H9 (cell line): Measurements from ENCODE around the gene LRRC28. TPM values are rescaled to one million over a fixed set of nuclear protein-coding genes. Genes with fewer than 3 reads are reported as not detected.

ENCODE experiments used
- DNase-seq: peaks from one replicate; pipeline ENCODE4 v3.0.0-alpha.2; 2017
- H2AFZ ChIP-seq: one replicate; pipeline ENCODE4 v1.6.1; 2013; ENCODE audit warnings: mild to moderate bottlenecking, low read length, control low read depth, moderate library complexity
- H2AK5ac ChIP-seq: 2 replicates; pipeline ENCODE4 v1.6.1; 2013; ENCODE audit warnings: low read length, control low read depth, mixed read lengths; ENCODE audit not compliant: insufficient read length
- H2BK120ac ChIP-seq: one replicate; pipeline ENCODE4 v1.6.1; 2013; ENCODE audit warnings: low read depth, mild to moderate bottlenecking, low read length, control low read depth, inconsistent platforms; ENCODE audit not compliant: poor library complexity, severe bottlenecking
- H2BK12ac ChIP-seq: 2 replicates; pipeline ENCODE4 v1.6.1; 2013; ENCODE audit warnings: low read length, control low read depth, mixed read lengths, low read depth; ENCODE audit not compliant: insufficient read length
- H2BK15ac ChIP-seq: 2 replicates; pipeline ENCODE4 v1.6.1; 2013; ENCODE audit warnings: low read depth, low read length, control low read depth
- H2BK20ac ChIP-seq: one replicate; pipeline ENCODE4 v1.6.1; 2013; ENCODE audit warnings: low read depth, mild to moderate bottlenecking, low read length, control low read depth, inconsistent platforms; ENCODE audit not compliant: poor library complexity, severe bottlenecking
- H2BK5ac ChIP-seq: 2 replicates; pipeline ENCODE4 v1.6.1; 2013; ENCODE audit warnings: low read length, control low read depth, mixed read lengths; ENCODE audit not compliant: insufficient read length
- H3K14ac ChIP-seq: 2 replicates; pipeline ENCODE4 v1.6.1; 2013; ENCODE audit warnings: low read length, control low read depth; ENCODE audit not compliant: insufficient read depth
- H3K18ac ChIP-seq: 2 replicates; pipeline ENCODE4 v1.6.1; 2013; ENCODE audit warnings: low read depth, mild to moderate bottlenecking, mixed read lengths, low read length, control low read depth; ENCODE audit not compliant: insufficient read length
- H3K23ac ChIP-seq: 2 replicates; pipeline ENCODE4 v1.6.1; 2013; ENCODE audit warnings: low read length, control low read depth, mixed read lengths, low read depth; ENCODE audit not compliant: insufficient read length
- H3K23me2 ChIP-seq: 2 replicates; pipeline ENCODE4 v1.6.1; 2013; ENCODE audit warnings: low read depth, mild to moderate bottlenecking, mixed read lengths, low read length, control low read depth; ENCODE audit not compliant: insufficient read length, poor library complexity, severe bottlenecking
- H3K27ac ChIP-seq: 2 replicates; pipeline ENCODE4 v1.5.1; 2013; ENCODE audit warnings: low read length, control low read depth, mixed read lengths, low read depth; ENCODE audit not compliant: insufficient read length
- H3K27me3 ChIP-seq: 2 replicates; pipeline ENCODE4 v1.6.1; 2013; ENCODE audit warnings: low read length, control low read depth, inconsistent platforms; ENCODE audit not compliant: insufficient read depth
- H3K4ac ChIP-seq: 2 replicates; pipeline ENCODE4 v1.6.1; 2013; ENCODE audit warnings: low read depth, mild to moderate bottlenecking, control low read depth, inconsistent platforms, low read length, moderate library complexity
- H3K4me1 ChIP-seq: 2 replicates; pipeline ENCODE4 v1.6.1; 2013; ENCODE audit warnings: low read length, control low read depth, inconsistent platforms; ENCODE audit not compliant: insufficient read depth
- H3K4me2 ChIP-seq: 2 replicates; pipeline ENCODE4 v1.6.1; 2013; ENCODE audit warnings: low read length, control low read depth, mixed read lengths; ENCODE audit not compliant: insufficient read length, insufficient read depth
- H3K56ac ChIP-seq: 2 replicates; pipeline ENCODE4 v1.6.1; 2013; ENCODE audit warnings: low read depth, mild to moderate bottlenecking, mixed read lengths, low read length, control low read depth; ENCODE audit not compliant: insufficient read length
- H3K79me1 ChIP-seq: 2 replicates; pipeline ENCODE4 v1.6.1; 2013; ENCODE audit warnings: low read depth, mild to moderate bottlenecking, moderate library complexity, low read length, control low read depth, inconsistent platforms; ENCODE audit not compliant: insufficient read depth, poor library complexity, severe bottlenecking
- H3K79me2 ChIP-seq: 2 replicates; pipeline ENCODE4 v1.6.1; 2013; ENCODE audit warnings: low read length, control low read depth, inconsistent platforms; ENCODE audit not compliant: insufficient read depth
- H3K9ac ChIP-seq: 2 replicates; pipeline ENCODE4 v1.6.1; 2013; ENCODE audit warnings: low read length, control low read depth, mixed read lengths; ENCODE audit not compliant: insufficient read length; ENCODE audit errors: extremely low read depth
- H3K9me3 ChIP-seq: one replicate; pipeline ENCODE4 v1.6.1; 2013; ENCODE audit warnings: low read depth, low read length, inconsistent platforms; ENCODE audit not compliant: control insufficient read depth
- H3T11ph ChIP-seq: one replicate; pipeline ENCODE4 v1.6.1; 2013; ENCODE audit warnings: mild to moderate bottlenecking, low read length, control low read depth, inconsistent platforms
- H4K20me1 ChIP-seq: one replicate; pipeline ENCODE4 v1.6.1; 2013; ENCODE audit not compliant: control insufficient read depth, insufficient read length, insufficient read depth
- H4K5ac ChIP-seq: 2 replicates; pipeline ENCODE4 v1.6.1; 2013; ENCODE audit warnings: low read depth, mild to moderate bottlenecking, mixed read lengths, low read length, control low read depth; ENCODE audit not compliant: insufficient read length
- H4K8ac ChIP-seq: replicated peaks from 2 replicates; pipeline ENCODE4 v1.6.1; 2013; ENCODE audit warnings: low read length, control low read depth, mixed read lengths, low read depth; ENCODE audit not compliant: insufficient read length
- H4K91ac ChIP-seq: 2 replicates; pipeline ENCODE4 v1.6.1; 2013; ENCODE audit warnings: low read depth, mild to moderate bottlenecking, moderate library complexity, mixed read lengths, low read length, control low read depth; ENCODE audit not compliant: insufficient read length
- H3K27ac Mint-ChIP-seq, 3 experiments: 2 replicates in 2 of 3; 3 replicates in 1 of 3; pipeline ENCODE4 v1.8.0; 2020 to 2021; ENCODE audit warnings: mixed read lengths in 3 of 3, mild to moderate bottlenecking in 1 of 3, moderate library complexity in 1 of 3
- H3K27me3 Mint-ChIP-seq: 2 replicates; pipeline ENCODE4 v1.8.0; 2021; ENCODE audit warnings: low read depth, mild to moderate bottlenecking, moderate library complexity, mixed read lengths
- H3K36me3 Mint-ChIP-seq, 3 experiments: 2 replicates in 2 of 3; 3 replicates in 1 of 3; pipeline ENCODE4 v1.8.0; 2020 to 2021; ENCODE audit warnings: low read depth in 3 of 3, mixed read lengths in 3 of 3; ENCODE audit not compliant: insufficient read depth in 1 of 3
- H3K4me1 Mint-ChIP-seq, 2 experiments: 2 replicates each; pipeline ENCODE4 v1.8.0; 2020; ENCODE audit warnings: mixed read lengths in 2 of 2
- H3K4me3 Mint-ChIP-seq, 2 experiments: 2 replicates in 1 of 2; 3 replicates in 1 of 2; pipeline ENCODE4 v1.8.0; 2020 to 2021; ENCODE audit warnings: mild to moderate bottlenecking in 2 of 2, mixed read lengths in 2 of 2, moderate library complexity in 1 of 2
- H3K9me3 Mint-ChIP-seq, 2 experiments: 2 replicates in 1 of 2; 3 replicates in 1 of 2; pipeline ENCODE4 v1.8.0; 2020; ENCODE audit warnings: mild to moderate bottlenecking in 2 of 2, mixed read lengths in 2 of 2, moderate library complexity in 1 of 2
- WGBS: extraction: QIAGEN DNeasy Blood & Tissue Kit; methylation state at CpG from one replicate; pipeline ENCODE4 v1.1.7; 2013; ENCODE audit warnings: missing lambda C conversion rate, low lambda C conversion rate, mixed read lengths; ENCODE audit not compliant: insufficient read length; ENCODE audit errors: extremely low coverage; 5-methylcytosine and 5-hydroxymethylcytosine counted together
- total RNA-seq: library from RNA; stranded (reverse); gene quantifications from 2 replicates; pipeline ENCODE4 v1.2.1, GENCODE V29; 2021
- TF ChIP-seq, protein P1 (sequence below): fragments of 200-600 bp; sonication (generic); conservative IDR thresholded peaks from 3 replicates; pipeline ENCODE4 v1.8.0; 2021; ENCODE audit warnings: antibody characterized with exemption, mild to moderate bottlenecking

Gene LRRC28
- total RNA-seq, 1 experiment from 2014 or later = 17.6 TPM

DNA sequence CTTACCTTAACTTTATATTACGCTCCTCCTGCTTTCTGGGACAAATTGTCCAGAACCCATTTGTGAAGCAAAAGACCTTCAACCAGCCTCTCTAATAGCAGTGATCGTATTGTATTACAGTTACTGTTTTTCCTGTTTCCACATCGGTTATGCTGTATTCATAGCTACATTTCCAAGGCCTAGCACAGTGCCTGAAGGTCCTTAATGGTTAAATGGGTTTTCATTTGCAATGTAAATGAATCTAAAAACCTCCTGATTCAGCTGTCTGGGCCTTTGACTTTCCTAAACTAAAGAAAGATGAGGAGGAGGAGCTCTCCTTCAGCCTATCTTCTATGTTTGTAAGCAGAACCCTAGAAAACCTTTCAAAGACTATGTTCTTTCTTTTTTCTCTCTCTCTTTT lies 99.1 kb downstream of the LRRC28 start:
- Histone ChIP-seq H2BK5ac (no peak overlapping the region), H2BK20ac (no peak overlapping the region), H3K27me3 (no peaks in the 10 kb centered on the region), H2AFZ (no peak overlapping the region), H3K4me1 (no peaks in the 10 kb centered on the region), H3K9ac (no peak overlapping the region), H2BK15ac (no peak overlapping the region), H2BK12ac (no peak overlapping the region), H2AK5ac (no peak overlapping the region), H4K8ac (no peak overlapping the region), H3K4me2 (no peak overlapping the region), H3K14ac (no peak overlapping the region), H3K23me2 (no peaks in the 10 kb centered on the region), H2BK120ac (no peak overlapping the region), H3K56ac (no peak overlapping the region), H3K79me1 (no peaks in the 10 kb centered on the region), H4K91ac (no peak overlapping the region), H3K9me3 (no peaks in the 10 kb centered on the region), H4K5ac (no peak overlapping the region), H3K4ac (no peak overlapping the region), H3K27ac (no peak overlapping the region), H3K79me2 (no peaks in the 10 kb centered on the region), H4K20me1 (no peaks in the 10 kb centered on the region), H3T11ph (no peak overlapping the region), H3K18ac (no peak overlapping the region), H3K23ac (no peak overlapping the region)
- TF ChIP-seq, protein P1, sequence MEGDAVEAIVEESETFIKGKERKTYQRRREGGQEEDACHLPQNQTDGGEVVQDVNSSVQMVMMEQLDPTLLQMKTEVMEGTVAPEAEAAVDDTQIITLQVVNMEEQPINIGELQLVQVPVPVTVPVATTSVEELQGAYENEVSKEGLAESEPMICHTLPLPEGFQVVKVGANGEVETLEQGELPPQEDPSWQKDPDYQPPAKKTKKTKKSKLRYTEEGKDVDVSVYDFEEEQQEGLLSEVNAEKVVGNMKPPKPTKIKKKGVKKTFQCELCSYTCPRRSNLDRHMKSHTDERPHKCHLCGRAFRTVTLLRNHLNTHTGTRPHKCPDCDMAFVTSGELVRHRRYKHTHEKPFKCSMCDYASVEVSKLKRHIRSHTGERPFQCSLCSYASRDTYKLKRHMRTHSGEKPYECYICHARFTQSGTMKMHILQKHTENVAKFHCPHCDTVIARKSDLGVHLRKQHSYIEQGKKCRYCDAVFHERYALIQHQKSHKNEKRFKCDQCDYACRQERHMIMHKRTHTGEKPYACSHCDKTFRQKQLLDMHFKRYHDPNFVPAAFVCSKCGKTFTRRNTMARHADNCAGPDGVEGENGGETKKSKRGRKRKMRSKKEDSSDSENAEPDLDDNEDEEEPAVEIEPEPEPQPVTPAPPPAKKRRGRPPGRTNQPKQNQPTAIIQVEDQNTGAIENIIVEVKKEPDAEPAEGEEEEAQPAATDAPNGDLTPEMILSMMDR = no peak
- DNase-seq = no peak
- WGBS = no CpG with 5 or more reads among the region's 3 CpGs
- Mint-ChIP-seq H3K9me3 (no peaks in the 10 kb centered on the region; a peak in 2 of 5 replicates), H3K27ac (peak overlapping the region in 1 of 3 experiments; percentile 79; a peak in 2 of 7 replicates), H3K4me1 (peaks cover 9 to 12% of the 10 kb centered on the region in 2 experiments), H3K4me3 (no peak overlapping the region), H3K36me3 (peaks cover 0 to 6% (median 3%) of the 10 kb centered on the region in 3 experiments; a peak in 3 of 7 replicates), H3K27me3 (no peaks in the 10 kb centered on the region)
